Stimulated activated CD4-positive, alpha-beta T cell treated with anti-CD3 and anti-CD28 coated beads, TNF-alpha, amount 100 ng/mL, for 24 hours (primary cell): ENCODE measurements around the gene TRIM47.

Experiments
- DNase-seq, 3 experiments: peaks; one replicate each; pipeline ENCODE4 v3.0.0-alpha.2; 2020; ENCODE audit warnings: low read depth in 3 of 3

Gene TRIM47

DNA sequence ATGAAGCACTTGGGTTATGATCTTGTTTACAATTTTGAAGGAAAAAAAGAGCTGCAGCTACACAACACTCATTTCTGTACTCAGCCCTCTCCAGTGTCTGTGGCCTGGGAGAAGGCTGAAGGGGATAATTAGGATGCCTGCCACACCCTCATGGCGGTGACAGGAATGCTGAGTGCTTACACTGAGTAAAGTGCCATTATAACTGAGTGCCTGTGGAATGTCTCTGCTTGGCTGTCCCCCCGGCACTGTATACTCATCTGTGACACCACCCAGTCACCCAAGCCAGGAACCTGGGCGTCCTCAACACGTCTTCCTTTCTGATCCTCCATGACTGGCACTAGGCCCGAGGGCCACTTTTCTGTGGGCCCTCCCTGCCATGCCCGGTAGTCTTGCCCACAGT is 29.8 kb upstream of the TRIM47 start:
- no peak for DNase-seq

GRCh38 chr17:75906143-75906884 is 27.9 kb upstream of the TRIM47 start:
- no peak for DNase-seq

- peak; percentile 85 to 94 (median 86) for DNase-seq
Observed at GRCh38 chr17:75904749-75905521, 26.6 kb upstream of the TRIM47 start, which contains the start of gene MRPL38. TSS of gene MRPL38 (minus strand) at chr17:75904884. CDS start at chr17:75904875, 9 bp downstream.

DNA sequence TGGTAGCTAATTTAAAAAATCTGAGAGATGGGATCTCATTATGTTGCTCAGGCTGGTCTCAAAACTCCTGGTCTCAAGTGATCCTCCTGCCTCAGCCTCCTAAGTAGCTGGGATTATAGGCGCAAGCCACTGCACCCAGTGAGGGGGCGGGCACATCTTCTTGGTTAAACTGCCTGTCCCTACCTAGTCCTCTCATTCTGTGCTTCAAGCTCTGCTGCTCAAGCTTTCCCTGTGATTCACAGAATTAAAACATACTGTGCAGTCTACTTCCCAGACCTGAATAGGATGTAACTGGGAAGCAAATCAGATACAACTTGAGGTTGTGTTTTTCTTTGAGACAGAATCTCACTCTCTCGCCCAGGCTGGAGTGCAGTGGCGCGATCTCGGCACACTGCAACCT is 24.0 kb upstream of the TRIM47 start:
- DNase-seq, result no peak

GRCh38 chr17:75901727-75902126 is 23.3 kb upstream of the TRIM47 start:
- DNase-seq, result no peak

GRCh38 chr17:75900691-75901533 is 22.5 kb upstream of the TRIM47 start:
- no peak for DNase-seq

GRCh38 chr17:75899767-75900468 is 21.5 kb upstream of the TRIM47 start:
- DNase-seq, result no peak

- no peak for DNase-seq
Observed at GRCh38 chr17:75899353-75899752, 21.0 kb upstream of the TRIM47 start.

- no peak for DNase-seq
Observed at GRCh38 chr17:75898791-75899190, 20.4 kb upstream of the TRIM47 start.

- DNase-seq, result no peak
Observed at GRCh38 chr17:75898065-75898464, 19.7 kb upstream of the TRIM47 start.

DNA sequence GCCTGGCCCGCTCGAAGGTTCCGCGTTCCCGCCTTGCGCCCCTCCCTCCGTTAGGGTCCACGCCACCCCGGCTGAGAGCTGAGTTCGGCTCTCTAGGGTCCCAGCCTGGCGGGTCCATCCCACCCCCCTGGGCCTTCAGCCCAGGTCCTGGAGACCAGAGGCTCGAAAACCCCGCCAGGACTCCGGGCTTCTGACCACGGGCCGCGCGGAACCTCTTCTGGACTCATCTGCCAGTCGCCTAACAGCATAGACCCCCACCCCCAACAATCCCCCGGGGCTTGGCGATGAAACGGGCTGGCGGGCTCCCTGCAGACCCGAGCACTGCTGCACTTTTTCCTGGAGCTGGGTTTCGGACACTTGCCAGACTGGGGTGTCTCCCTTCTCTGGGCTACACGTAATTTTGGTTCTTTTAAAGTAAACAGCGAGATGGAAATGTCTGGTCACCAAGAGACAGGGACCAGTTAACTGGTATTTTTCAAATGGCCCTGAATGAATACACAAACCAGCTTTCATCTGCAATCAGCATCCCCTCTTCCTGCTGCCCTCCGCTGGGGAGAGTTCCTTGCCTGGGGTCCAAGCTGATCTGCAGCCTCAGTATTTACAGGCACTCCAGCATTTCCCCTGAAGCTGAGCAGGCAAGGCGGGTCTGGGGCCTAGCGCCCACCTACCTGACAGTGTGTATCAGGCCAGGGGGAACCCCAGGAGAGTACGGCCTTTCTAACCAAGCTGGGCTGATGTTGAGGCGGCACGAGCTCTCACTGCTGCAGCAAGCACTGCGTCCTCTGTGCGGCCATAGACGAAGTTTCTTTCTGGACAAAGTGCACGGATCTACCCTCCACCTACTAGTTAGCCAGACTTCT is 19.0 kb upstream of the TRIM47 start:
- DNase-seq, result no peak

DNA sequence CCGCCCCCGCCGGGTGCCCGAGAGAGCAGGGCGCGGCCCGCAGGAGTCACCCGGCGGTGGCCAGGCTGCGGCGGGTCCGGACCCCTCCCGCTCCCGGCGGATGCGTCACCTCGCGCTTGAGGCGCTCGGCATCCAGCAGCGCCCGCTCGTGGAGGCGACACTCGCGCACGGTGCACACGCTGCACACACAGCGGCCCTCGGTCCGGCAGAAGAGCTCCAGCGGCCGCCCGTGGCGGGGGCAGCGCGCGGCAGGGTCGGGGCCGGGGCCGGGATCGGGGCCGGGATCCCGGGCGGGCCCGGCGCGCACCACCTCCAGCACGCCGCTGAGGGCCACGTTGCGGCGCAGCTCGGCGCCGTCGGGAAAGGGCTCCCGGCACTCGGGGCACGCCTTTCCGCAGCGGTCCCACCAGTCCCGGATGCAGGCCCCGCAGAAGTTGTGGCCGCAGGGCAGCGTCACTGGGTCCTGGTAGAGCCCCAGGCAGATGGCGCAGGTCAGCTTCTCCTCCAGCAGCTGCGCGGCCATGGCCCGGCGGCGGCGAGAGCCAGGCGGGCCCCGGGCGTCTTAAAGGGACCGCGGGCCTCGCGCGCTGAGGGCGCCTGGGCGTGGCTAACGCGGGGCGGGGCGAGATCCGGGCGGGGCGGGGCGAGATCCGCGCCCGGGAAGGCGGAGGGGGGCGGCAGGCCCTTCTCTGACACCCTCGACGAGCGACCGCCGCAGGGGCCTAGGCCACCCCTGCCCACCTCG is 18.2 kb upstream of the TRIM47 start, which contains the start of gene TRIM65:
Gene TRIM65, minus strand, starts transcription at position 537 of the 745 bp plus-strand sequence. Its CDS starts 14 bp downstream, at position 523.
- DNase-seq, result peak in 2 of 3 experiments; percentile 73 to 76

DNA sequence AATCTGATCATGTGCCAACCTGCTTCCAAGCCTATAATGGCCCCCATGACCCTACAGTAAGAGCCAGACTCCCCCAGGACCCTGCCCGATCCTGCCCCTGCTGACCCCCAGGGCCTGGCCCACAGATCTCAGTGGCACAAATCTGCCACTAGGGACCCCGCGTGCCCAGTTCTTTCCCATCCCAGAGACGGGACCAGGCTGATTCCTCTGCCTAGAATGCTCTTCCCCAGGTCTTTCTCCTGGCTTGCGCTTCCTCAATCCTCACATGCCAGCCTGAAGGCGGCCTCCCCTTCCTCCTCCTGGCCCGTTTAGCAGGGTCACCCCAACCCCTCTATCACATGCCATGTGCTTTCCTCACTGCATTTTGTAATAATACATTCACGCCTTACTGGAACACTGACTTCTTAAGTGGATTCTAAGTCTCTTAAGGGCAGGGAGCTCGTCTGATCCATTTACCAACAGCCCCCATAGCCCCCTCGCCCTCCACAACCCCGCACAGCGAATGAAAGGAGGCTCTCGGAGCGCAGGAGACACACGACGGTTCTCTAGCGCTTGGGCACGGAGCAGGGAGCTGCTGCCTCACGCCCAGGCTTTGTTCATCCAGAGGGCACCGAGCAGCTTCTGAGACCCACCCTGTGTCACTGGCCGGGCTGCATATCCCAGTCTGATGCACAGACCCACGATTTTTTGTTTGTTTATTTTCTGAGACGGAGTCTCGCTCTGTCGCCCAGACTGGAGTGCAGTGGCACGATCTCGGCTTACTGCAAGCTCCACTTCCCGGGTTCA is 17.2 kb upstream of the TRIM47 start:
- no peak for DNase-seq

DNA sequence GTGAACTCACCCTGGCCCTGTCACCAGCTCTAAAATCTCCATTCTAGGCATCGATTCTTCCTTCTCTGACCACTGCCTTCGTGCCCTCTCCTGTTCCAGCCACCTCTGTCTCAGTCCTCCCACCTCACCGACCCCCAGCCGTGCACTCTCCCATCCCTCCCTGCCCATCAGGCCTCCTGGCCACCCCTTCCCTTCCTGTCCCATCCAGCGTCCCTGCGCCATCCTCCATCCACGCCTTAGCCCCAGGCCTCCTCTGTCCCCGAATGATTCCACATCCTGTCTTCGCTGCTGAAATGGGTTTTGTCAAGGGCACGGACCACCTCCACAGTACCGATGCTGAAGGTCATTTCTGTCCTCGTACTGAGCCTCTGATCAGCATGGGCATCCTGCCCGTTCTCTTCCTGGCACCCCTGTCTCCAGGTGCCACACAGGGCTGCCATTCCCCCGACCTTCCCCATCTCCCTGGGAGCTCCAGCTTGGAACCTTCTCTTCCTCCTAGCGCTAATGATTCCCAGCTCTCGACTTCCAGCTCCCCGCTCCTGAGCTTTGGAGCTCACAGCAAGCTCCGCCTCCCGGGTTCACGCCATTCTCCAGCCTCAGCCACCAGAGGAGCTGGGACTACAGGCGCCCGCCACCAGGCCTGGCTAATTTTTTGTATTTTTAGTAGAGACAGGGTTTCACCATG is 15.8 kb upstream of the TRIM47 start:
- DNase-seq, result no peak

GRCh38 chr17:75893305-75894048 is 15.1 kb upstream of the TRIM47 start:
- no peak for DNase-seq

- DNase-seq, result no peak
Observed at GRCh38 chr17:75892556-75893224, 14.3 kb upstream of the TRIM47 start.
